SK-N-SH (cell line): ENCODE results near the gene JPH2. TPM values are rescaled to one million over a fixed set of nuclear protein-coding genes. Genes with fewer than 3 reads are reported as not detected.

Experiments used
- CTCF ChIA-PET: fragments of 300-600, 350-600 bp; formaldehyde crosslinking; extraction: SDS; loops from one replicate; lab custom pipeline; 2021; lab: Yijun Ruan, JAX
- POLR2A ChIA-PET: fragments of 350-600 bp; sonication (Branson Sonifier 250); formaldehyde crosslinking; extraction: SDS; loops from one replicate; lab custom pipeline; 2020; ENCODE audit warnings: antibody characterized with exemption, inconsistent platforms; lab: Yijun Ruan, JAX
- DNase-seq: peaks from one replicate; pipeline ENCODE4 v3.0.0; 2012
- H2AFZ ChIP-seq: fragments of 200-600 bp; sonication (generic); 2 replicates; pipeline ENCODE4 v1.8.1; 2016; ENCODE audit warnings: antibody characterized with exemption, mild to moderate bottlenecking, low read depth
- H3F3A ChIP-seq: fragments of 200-600 bp; sonication (generic); replicated peaks from 2 replicates; pipeline ENCODE3; 2016; ENCODE audit warnings: antibody characterized with exemption, mild to moderate bottlenecking; ENCODE audit not compliant: insufficient read depth
- H3K27ac ChIP-seq, 2 experiments: fragments of 200-500 bp in 1 of 2; fragments of 200-600 bp in 1 of 2; sonication (Bioruptor generic) in 1 of 2; sonication (generic), shearing (Covaris generic) in 1 of 2; 2 replicates each; pipeline versions ENCODE4 v1.5.1 to v1.6.1; 2014 to 2016; ENCODE audit warnings: low read depth in 2 of 2, inconsistent platforms in 1 of 2, low read length in 1 of 2, mild to moderate bottlenecking in 1 of 2, mixed read lengths in 1 of 2
- H3K27me3 ChIP-seq: fragments of 200-600 bp; sonication (generic), shearing (Covaris generic); 2 replicates; pipeline ENCODE4 v1.6.1; 2016; ENCODE audit warnings: mixed run types; ENCODE audit not compliant: insufficient read depth
- H3K36me3 ChIP-seq, 2 experiments: fragments of 200-500 bp in 1 of 2; fragments of 200-600 bp in 1 of 2; sonication (Bioruptor generic) in 1 of 2; sonication (generic) in 1 of 2; replicated peaks in 1 of 2; 2 replicates each; pipeline versions ENCODE3 to v1.5.1; 2014 to 2016; ENCODE audit warnings: low read length in 1 of 2, mild to moderate bottlenecking in 1 of 2; ENCODE audit not compliant: insufficient read depth in 2 of 2, control insufficient read depth in 1 of 2
- H3K4me1 ChIP-seq, 2 experiments: fragments of 200-500 bp in 1 of 2; fragments of 200-600 bp in 1 of 2; sonication (Bioruptor generic) in 1 of 2; sonication (generic), shearing (Covaris generic) in 1 of 2; 2 replicates each; pipeline versions ENCODE4 v1.5.1 to v1.6.1; 2014 to 2016; ENCODE audit warnings: low read depth in 1 of 2, low read length in 1 of 2, mixed run types in 1 of 2; ENCODE audit not compliant: insufficient read depth in 2 of 2, control insufficient read depth in 1 of 2
- H3K4me2 ChIP-seq: fragments of 200-600 bp; sonication (generic), shearing (Covaris generic); 2 replicates; pipeline ENCODE4 v1.6.1; 2017; ENCODE audit warnings: mixed run types
- H3K4me3 ChIP-seq, 2 experiments: fragments of 200-500 bp in 1 of 2; fragments of 200-600 bp in 1 of 2; sonication (Bioruptor generic) in 1 of 2; sonication (generic), shearing (Covaris generic) in 1 of 2; 2 replicates each; pipeline versions ENCODE4 v1.5.1 to v1.8.1; 2014 to 2016; ENCODE audit warnings: low read depth in 2 of 2, inconsistent platforms in 1 of 2, low read length in 1 of 2, mild to moderate bottlenecking in 1 of 2, mixed read lengths in 1 of 2, moderate library complexity in 1 of 2
- H3K79me2 ChIP-seq: fragments of 200-600 bp; sonication (generic); 2 replicates; pipeline ENCODE4 v1.8.1; 2017; ENCODE audit warnings: mild to moderate bottlenecking; ENCODE audit not compliant: insufficient read depth
- H3K9ac ChIP-seq: fragments of 200-600 bp; sonication (generic); 2 replicates; pipeline ENCODE4 v1.6.1; 2017; ENCODE audit warnings: mixed run types
- H3K9me2 ChIP-seq: fragments of 200-600 bp; sonication (generic); 2 replicates; pipeline ENCODE4 v1.6.1; 2017; ENCODE audit warnings: mixed run types
- H3K9me3 ChIP-seq: fragments of 200-600 bp; sonication (generic); 2 replicates; pipeline ENCODE4 v1.6.1; 2017; ENCODE audit warnings: mixed run types, mild to moderate bottlenecking, moderate library complexity
- H4K20me1 ChIP-seq: fragments of 200-600 bp; sonication (generic); 2 replicates; pipeline ENCODE4 v1.6.1; 2017; ENCODE audit warnings: mild to moderate bottlenecking, mixed run types; ENCODE audit not compliant: insufficient read depth
- FOXJ3 ChIP-seq: sonication (generic); formaldehyde crosslinking; IDR thresholded peaks from 2 replicates; pipeline ENCODE4 v1.5.1; 2020; ENCODE audit warnings: mild to moderate bottlenecking, missing genetic modification reagents
- JUND ChIP-seq: IDR thresholded peaks from 2 replicates; pipeline ENCODE4 v1.4.0; 2012
- POLR2AphosphoS5 ChIP-seq: IDR thresholded peaks from 2 replicates; pipeline ENCODE4 v1.6.1; 2012; ENCODE audit warnings: low read depth, low read length
- RXRA ChIP-seq: IDR thresholded peaks from 2 replicates; pipeline ENCODE4 v1.4.0; 2012; ENCODE audit warnings: low read depth, mild to moderate bottlenecking, borderline replicate concordance
- SMC3 ChIP-seq: IDR thresholded peaks from 2 replicates; pipeline ENCODE4 v1.6.1; 2012; ENCODE audit warnings: low read depth, low read length, improper control_type of control experiment
- TAF1 ChIP-seq: IDR thresholded peaks from 2 replicates; pipeline ENCODE4 v1.6.1; 2012; ENCODE audit warnings: low read depth, mild to moderate bottlenecking, low read length, moderate library complexity, borderline replicate concordance
- TCF12 ChIP-seq: IDR thresholded peaks from 2 replicates; pipeline ENCODE4 v1.4.0; 2012
- TEAD4 ChIP-seq: IDR thresholded peaks from 2 replicates; pipeline ENCODE4 v1.4.0; 2012; ENCODE audit warnings: mild to moderate bottlenecking, borderline replicate concordance; ENCODE audit not compliant: insufficient read depth
- WGBS: methylation state at CpG from one replicate; pipeline ENCODE4 v1.1.6; 2017; ENCODE audit warnings: low lambda C conversion rate; 5-methylcytosine and 5-hydroxymethylcytosine counted together
- polyA plus RNA-seq, 3 experiments: library from polyadenylated mRNA; depleted of rRNA; stranded (reverse); fragments of >200 nt; gene quantifications; 2 replicates each; pipeline ENCODE4 v1.2.3, GENCODE V29; 2012
- TF ChIP-seq, protein P1 (sequence below): IDR thresholded peaks from 2 replicates; pipeline ENCODE4 v1.4.0; 2012; ENCODE audit warnings: low read depth, borderline replicate concordance
- TF ChIP-seq, protein P2 (sequence below): fragments of 150-350 bp; IDR thresholded peaks from 2 replicates; pipeline ENCODE4 v1.6.1; 2017; ENCODE audit warnings: antibody characterized with exemption, low read length, low read depth, borderline replicate concordance
- TF ChIP-seq, protein P3 (sequence below): fragments of 200-600 bp; sonication (generic); IDR thresholded peaks from 2 replicates; pipeline ENCODE4 v1.6.1; 2017; ENCODE audit warnings: antibody characterized with exemption, mild to moderate bottlenecking, moderate library complexity

JPH2 gene
- polyA plus RNA-seq, 1 of the 3 experiments (the other 2 are of a cell fraction): 0.67 TPM

DNA sequence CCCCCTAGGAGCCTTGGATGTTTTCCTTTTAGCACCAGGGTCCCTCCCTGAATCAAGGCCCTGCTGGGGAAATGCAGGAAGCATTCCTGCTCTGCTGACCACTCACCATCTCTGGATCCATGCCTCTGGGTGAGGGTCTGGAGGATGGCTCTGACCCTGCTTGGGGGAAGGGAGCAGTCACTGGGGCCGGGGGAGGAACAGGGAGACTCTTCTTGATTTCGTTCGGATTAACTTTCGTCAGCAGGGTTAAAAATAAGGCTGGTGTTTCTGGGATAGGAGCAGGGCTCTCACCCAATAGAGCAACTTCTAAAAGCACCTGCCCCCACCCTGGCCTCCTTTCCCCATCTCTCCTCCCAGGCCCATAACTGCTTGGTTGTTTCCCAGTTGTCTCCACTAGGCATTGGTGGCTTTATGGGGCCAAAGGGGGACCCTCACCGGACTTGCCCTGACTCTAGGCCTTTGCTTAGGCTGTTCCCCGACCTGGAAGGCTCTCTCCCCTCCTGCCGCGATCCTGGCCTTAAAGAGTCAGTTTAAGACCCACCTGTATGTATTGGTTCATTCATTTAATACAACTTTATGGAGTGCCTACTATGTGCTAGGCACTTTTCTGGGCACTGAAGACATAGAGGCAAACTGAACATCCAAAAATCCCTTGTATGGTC lies 63.0 kb downstream of the JPH2 start (continued):
- TF ChIP-seq, protein P1, sequence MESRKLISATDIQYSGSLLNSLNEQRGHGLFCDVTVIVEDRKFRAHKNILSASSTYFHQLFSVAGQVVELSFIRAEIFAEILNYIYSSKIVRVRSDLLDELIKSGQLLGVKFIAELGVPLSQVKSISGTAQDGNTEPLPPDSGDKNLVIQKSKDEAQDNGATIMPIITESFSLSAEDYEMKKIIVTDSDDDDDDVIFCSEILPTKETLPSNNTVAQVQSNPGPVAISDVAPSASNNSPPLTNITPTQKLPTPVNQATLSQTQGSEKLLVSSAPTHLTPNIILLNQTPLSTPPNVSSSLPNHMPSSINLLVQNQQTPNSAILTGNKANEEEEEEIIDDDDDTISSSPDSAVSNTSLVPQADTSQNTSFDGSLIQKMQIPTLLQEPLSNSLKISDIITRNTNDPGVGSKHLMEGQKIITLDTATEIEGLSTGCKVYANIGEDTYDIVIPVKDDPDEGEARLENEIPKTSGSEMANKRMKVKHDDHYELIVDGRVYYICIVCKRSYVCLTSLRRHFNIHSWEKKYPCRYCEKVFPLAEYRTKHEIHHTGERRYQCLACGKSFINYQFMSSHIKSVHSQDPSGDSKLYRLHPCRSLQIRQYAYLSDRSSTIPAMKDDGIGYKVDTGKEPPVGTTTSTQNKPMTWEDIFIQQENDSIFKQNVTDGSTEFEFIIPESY: no peak
- TF ChIP-seq, protein P2, sequence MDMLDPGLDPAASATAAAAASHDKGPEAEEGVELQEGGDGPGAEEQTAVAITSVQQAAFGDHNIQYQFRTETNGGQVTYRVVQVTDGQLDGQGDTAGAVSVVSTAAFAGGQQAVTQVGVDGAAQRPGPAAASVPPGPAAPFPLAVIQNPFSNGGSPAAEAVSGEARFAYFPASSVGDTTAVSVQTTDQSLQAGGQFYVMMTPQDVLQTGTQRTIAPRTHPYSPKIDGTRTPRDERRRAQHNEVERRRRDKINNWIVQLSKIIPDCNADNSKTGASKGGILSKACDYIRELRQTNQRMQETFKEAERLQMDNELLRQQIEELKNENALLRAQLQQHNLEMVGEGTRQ: no peak
- TF ChIP-seq TCF12 (no peak), RXRA (no peak), POLR2AphosphoS5 (no peak)
- TF ChIP-seq, protein P3, sequence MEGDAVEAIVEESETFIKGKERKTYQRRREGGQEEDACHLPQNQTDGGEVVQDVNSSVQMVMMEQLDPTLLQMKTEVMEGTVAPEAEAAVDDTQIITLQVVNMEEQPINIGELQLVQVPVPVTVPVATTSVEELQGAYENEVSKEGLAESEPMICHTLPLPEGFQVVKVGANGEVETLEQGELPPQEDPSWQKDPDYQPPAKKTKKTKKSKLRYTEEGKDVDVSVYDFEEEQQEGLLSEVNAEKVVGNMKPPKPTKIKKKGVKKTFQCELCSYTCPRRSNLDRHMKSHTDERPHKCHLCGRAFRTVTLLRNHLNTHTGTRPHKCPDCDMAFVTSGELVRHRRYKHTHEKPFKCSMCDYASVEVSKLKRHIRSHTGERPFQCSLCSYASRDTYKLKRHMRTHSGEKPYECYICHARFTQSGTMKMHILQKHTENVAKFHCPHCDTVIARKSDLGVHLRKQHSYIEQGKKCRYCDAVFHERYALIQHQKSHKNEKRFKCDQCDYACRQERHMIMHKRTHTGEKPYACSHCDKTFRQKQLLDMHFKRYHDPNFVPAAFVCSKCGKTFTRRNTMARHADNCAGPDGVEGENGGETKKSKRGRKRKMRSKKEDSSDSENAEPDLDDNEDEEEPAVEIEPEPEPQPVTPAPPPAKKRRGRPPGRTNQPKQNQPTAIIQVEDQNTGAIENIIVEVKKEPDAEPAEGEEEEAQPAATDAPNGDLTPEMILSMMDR: no peak

DNA sequence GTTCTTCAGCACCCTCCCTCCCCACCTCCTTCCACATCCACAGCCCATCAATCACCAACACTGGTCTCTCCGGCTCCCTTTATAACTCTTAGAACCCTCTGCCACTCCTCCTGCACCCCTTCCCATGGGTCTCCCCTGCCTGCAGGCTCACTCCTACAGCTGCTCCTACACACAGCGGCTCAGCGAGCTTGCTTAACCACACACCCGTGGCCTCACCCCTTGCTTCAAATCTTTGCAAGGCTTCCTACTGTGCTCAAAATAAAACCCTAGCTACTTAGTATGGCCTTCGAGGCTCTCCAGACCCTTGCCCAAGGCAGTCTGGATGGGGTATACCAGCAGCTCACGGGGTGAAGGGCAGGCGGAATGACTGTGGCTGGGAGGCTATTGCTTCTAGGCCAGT lies 63.7 kb downstream of the JPH2 start:
- no peaks in the 10 kb centered on the region for H4K20me1 ChIP-seq
- H3K27me3 ChIP-seq: no peaks in the 10 kb centered on the region
- H2AFZ ChIP-seq: no peak overlapping the region
- ChIA-PET CTCF (interaction anchor here (23.6 kb wide), 1 partner anchor 61 kb away, joined by 618 read pairs; the partner anchor contains the start of gene JPH2), POLR2A (no interaction called here)
- 89% methylated on average over 6 of the region's 7 CpGs for WGBS
- H3K9ac ChIP-seq: no peak overlapping the region
- no peaks in the 10 kb centered on the region for H3K9me3 ChIP-seq
- H3K27ac ChIP-seq: no peak overlapping the region
- no peaks in the 10 kb centered on the region for H3K79me2 ChIP-seq
- DNase-seq: no peak
- H3F3A ChIP-seq: no peaks in the 10 kb centered on the region
- TF ChIP-seq FOXJ3 (CRISPR knock-in tag) (no peak), TAF1 (no peak), TEAD4 (no peak), JUND (no peak), SMC3 (no peak)
- TF ChIP-seq, protein P1: no peak
- no peak overlapping the region for H3K4me2 ChIP-seq
- H3K9me2 ChIP-seq: no peaks in the 10 kb centered on the region
- no peaks in the 10 kb centered on the region for H3K4me1 ChIP-seq
- H3K4me3 ChIP-seq: no peak overlapping the region
- no peaks in the 10 kb centered on the region for H3K36me3 ChIP-seq
